Activated CD4-positive, alpha-beta memory T cell treated with anti-CD3 and anti-CD28 coated beads for 36 hours (primary cell): ENCODE results near the gene ZNF492. TPM values are rescaled to one million over a fixed set of nuclear protein-coding genes. Genes with fewer than 3 reads are reported as not detected.
"Not testable (repeated sequence)": the region's sequence is repeated elsewhere in the genome, so short reads cannot be mapped to it uniquely, and the experiment has no call there.

Experiments
- CTCF ChIA-PET: fragments of 350-600 bp; sonication (Branson Sonifier 250); formaldehyde crosslinking; loops from one replicate; lab custom pipeline; 2021; ENCODE audit warnings: antibody characterized with exemption, inconsistent platforms; lab: Charles Lee
- POLR2A ChIA-PET: fragments of 350-600 bp; sonication (Branson Sonifier 250); formaldehyde crosslinking; loops from one replicate; lab custom pipeline; 2021; ENCODE audit warnings: antibody characterized with exemption; lab: Charles Lee
- DNase-seq: peaks from one replicate; pipeline ENCODE4 v3.0.0-alpha.2; 2020
- H3K27ac Mint-ChIP-seq: one replicate; pipeline ENCODE4 v1.8.0; 2021; ENCODE audit warnings: mixed read lengths
- H3K27me3 Mint-ChIP-seq: one replicate; pipeline ENCODE4 v1.8.0; 2021; ENCODE audit warnings: mixed read lengths
- H3K36me3 Mint-ChIP-seq: one replicate; pipeline ENCODE4 v1.8.0; 2021; ENCODE audit warnings: mixed read lengths
- H3K4me1 Mint-ChIP-seq: one replicate; pipeline ENCODE4 v1.8.0; 2021; ENCODE audit warnings: low read depth, mixed read lengths
- H3K4me3 Mint-ChIP-seq: one replicate; pipeline ENCODE4 v1.8.0; 2021; ENCODE audit warnings: mild to moderate bottlenecking, mixed read lengths
- H3K9me3 Mint-ChIP-seq: one replicate; pipeline ENCODE4 v1.8.0; 2021; ENCODE audit warnings: mixed read lengths
- intact Hi-C: fragments of 100-400 bp; cut with micrococcal nuclease; formaldehyde crosslinking; loops from one replicate; pipeline ENCODE4 v1.15.1; 2023
- total RNA-seq, 2 experiments: library from RNA; stranded (reverse); gene quantifications; one replicate each; pipeline ENCODE4 v1.2.3, GENCODE V29; 2021

The ZNF492 gene
- total RNA-seq, 2 experiments from 2014 or later = 1.6 to 1.9 TPM

GRCh38 chr19:22606954-22607652 lies 27.0 kb upstream of the ZNF492 start:
- intact Hi-C loops = no loop called here
- no peak overlapping the region for H3K27ac Mint-ChIP-seq
- H3K36me3 Mint-ChIP-seq = no peaks in the 10 kb centered on the region
- DNase-seq = no peak
- no peaks in the 10 kb centered on the region for H3K27me3 Mint-ChIP-seq
- no peak overlapping the region for H3K4me3 Mint-ChIP-seq
- peaks cover 3% of the 10 kb centered on the region for H3K9me3 Mint-ChIP-seq
- ChIA-PET POLR2A (no interaction called here), CTCF (no interaction called here)
- H3K4me1 Mint-ChIP-seq = no peaks in the 10 kb centered on the region

DNA sequence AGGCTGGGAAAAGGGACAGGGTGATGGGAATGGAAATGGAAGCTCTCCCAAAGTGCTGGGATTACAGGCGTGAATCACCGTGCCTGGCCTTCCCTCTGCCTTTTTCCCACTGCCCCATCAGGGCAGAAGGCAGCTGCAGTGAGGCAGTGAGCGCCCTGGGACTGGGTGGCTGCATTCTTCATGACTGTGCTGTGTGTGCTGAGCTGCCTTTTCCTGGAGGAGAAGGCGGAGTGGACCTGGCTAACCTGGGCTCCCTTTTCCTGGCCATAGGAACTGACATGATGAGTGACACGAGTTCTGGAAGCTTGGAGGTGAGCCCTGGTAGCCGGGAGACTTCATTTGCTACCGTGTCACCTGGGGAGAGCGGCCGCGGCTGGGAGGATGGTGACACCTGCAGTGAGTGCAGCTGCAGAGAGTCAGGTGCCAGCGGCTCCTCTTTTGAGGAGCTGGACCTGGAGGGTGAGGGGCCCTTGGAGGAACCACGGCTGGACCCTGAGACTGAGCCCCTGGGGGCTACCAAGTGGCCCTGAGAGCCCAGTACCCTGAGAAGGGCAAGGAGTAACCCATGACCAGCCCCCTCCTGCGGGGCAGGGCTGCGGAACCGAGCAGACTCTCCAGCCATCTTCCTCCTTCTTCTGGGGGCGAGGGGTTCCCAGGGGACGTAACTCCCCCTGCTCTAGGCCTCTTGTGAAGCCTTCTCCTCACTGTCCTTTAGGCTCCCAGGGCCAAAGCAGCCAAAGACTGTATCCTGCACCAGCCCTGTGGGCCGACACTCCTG lies 26.3 kb upstream of the ZNF492 start:
- Mint-ChIP-seq H3K27me3 (no peaks in the 10 kb centered on the region), H3K9me3 (peaks cover 3% of the 10 kb centered on the region), H3K4me1 (no peaks in the 10 kb centered on the region), H3K4me3 (no peak overlapping the region), H3K36me3 (no peaks in the 10 kb centered on the region), H3K27ac (no peak overlapping the region)
- DNase-seq = no peak
- intact Hi-C loops = no loop called here
- ChIA-PET CTCF (no interaction called here), POLR2A (no interaction called here)

DNA sequence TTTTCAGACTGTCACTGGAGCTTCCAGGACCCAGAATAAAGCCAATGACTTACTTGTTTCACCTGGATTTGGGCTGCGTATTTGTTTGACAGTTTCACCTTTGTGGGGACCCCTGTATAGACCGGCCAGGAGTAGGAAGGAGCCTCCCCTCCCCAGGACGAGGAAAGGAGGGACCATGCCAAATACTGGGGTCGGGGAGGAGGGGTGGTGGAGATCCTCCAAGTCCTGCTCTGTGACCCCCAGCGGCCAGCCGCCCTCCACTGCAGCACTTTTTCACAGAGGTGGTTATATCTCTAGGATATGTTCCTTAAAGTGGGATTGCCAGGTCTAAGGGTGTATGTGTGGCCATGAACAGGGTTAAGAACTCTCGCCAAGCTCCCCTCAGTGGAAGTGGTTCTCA lies 25.7 kb upstream of the ZNF492 start:
- Mint-ChIP-seq H3K36me3 (no peaks in the 10 kb centered on the region), H3K4me3 (no peak overlapping the region), H3K9me3 (peaks cover 3% of the 10 kb centered on the region), H3K27me3 (no peaks in the 10 kb centered on the region), H3K27ac (no peak overlapping the region), H3K4me1 (no peaks in the 10 kb centered on the region)
- intact Hi-C loops = no loop called here
- no peak for DNase-seq
- CTCF ChIA-PET = no interaction called here
- POLR2A ChIA-PET = no interaction called here

GRCh38 chr19:22609630-22610029 lies 24.5 kb upstream of the ZNF492 start:
- no peak overlapping the region for H3K27ac Mint-ChIP-seq
- ChIA-PET CTCF (no interaction called here), POLR2A (no interaction called here)
- peaks cover 3% of the 10 kb centered on the region for H3K9me3 Mint-ChIP-seq
- DNase-seq = no peak
- H3K36me3 Mint-ChIP-seq = no peaks in the 10 kb centered on the region
- H3K4me1 Mint-ChIP-seq = no peaks in the 10 kb centered on the region
- intact Hi-C loops = no loop called here
- no peaks in the 10 kb centered on the region for H3K27me3 Mint-ChIP-seq
- H3K4me3 Mint-ChIP-seq = no peak overlapping the region

DNA sequence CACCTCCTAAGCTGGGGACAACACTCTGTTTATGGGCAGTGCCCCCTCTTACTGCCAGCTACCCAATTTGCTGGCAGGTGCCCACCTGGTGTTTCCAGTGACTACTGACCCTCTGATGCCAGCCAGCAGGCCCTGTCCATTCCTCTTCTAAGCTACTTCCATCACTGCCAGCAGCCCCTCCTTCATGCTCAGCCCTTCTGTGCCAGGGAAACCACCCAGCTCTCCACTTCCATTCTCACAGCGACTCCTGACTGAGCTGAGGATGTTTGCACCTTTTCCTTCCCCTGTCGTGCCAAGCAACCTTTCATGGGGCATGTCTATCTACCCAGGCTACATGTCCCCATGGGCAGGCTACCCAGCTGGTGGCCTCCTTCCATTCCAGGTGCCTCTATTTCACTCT lies 24.0 kb upstream of the ZNF492 start:
- DNase-seq = no peak
- intact Hi-C loops = no loop called here
- Mint-ChIP-seq H3K27ac (no peak overlapping the region), H3K4me1 (no peaks in the 10 kb centered on the region), H3K27me3 (no peaks in the 10 kb centered on the region), H3K4me3 (no peak overlapping the region), H3K9me3 (peaks cover 3% of the 10 kb centered on the region), H3K36me3 (no peaks in the 10 kb centered on the region)
- ChIA-PET CTCF (no interaction called here), POLR2A (no interaction called here)

DNA sequence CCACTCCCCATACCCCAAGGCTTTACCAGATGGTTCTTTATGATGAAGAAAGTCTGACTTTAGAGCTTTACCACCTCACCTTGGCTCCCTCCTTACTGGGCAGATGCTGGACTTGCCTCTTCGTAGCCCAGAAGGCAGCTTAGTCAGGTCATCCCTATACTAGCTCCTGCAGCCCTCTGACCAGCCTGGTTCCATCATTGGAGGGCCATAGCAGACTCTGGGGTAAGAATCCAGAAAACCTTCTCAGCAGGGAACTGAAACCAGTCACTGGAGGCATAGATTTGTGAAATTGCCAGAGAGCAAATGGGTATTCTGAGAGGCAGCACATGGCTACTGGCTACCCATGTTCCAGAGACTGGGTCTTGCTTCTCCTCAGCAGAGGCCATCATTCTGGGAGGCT lies 21.8 kb upstream of the ZNF492 start:
- no peak overlapping the region for H3K27ac Mint-ChIP-seq
- CTCF ChIA-PET = no interaction called here

GRCh38 chr19:22616659-22617058 lies 17.5 kb upstream of the ZNF492 start:
- Mint-ChIP-seq H3K27me3 (peaks cover 6% of the 10 kb centered on the region), H3K36me3 (peaks cover 2% of the 10 kb centered on the region), H3K4me3 (no peak overlapping the region), H3K4me1 (no peaks in the 10 kb centered on the region), H3K27ac (no peak overlapping the region), H3K9me3 (peaks cover 6% of the 10 kb centered on the region)
- no peak for DNase-seq
- intact Hi-C loops = no loop called here
- ChIA-PET CTCF (no interaction called here), POLR2A (no interaction called here)

More for the DNA sequence above, 21.8 kb upstream of the ZNF492 start:
- Mint-ChIP-seq H3K36me3 (peaks cover 2% of the 10 kb centered on the region), H3K9me3 (peaks cover 7% of the 10 kb centered on the region), H3K27me3 (peaks cover 3% of the 10 kb centered on the region), H3K4me3 (no peak overlapping the region), H3K4me1 (no peaks in the 10 kb centered on the region)
- no peak for DNase-seq
- POLR2A ChIA-PET = no interaction called here
- intact Hi-C loops = no loop called here

DNA sequence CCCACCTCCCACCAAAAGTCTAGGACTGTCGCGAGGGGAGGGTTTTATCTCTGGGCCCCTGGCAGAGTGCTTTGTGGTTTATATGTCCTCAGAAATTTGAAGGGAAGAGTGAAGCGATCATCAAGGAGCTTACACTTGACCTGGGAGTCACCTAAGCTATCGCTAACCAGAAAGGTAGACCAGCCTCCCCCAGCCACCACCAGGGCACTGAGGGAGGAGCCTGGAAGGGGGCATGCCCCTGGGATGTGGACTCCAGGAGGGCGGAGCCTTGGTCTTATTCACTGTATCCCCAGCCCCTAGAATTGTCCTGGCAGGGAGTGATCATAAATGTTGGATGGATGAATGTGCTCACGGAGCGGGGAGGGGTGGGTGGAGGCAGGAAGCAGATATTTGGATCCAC lies 16.9 kb upstream of the ZNF492 start:
- H3K27ac Mint-ChIP-seq, H3K4me1 Mint-ChIP-seq, H3K9me3 Mint-ChIP-seq, intact Hi-C loops, H3K27me3 Mint-ChIP-seq, CTCF ChIA-PET, POLR2A ChIA-PET, DNase-seq, H3K36me3 Mint-ChIP-seq, H3K4me3 Mint-ChIP-seq: not testable (repeated sequence)

DNA sequence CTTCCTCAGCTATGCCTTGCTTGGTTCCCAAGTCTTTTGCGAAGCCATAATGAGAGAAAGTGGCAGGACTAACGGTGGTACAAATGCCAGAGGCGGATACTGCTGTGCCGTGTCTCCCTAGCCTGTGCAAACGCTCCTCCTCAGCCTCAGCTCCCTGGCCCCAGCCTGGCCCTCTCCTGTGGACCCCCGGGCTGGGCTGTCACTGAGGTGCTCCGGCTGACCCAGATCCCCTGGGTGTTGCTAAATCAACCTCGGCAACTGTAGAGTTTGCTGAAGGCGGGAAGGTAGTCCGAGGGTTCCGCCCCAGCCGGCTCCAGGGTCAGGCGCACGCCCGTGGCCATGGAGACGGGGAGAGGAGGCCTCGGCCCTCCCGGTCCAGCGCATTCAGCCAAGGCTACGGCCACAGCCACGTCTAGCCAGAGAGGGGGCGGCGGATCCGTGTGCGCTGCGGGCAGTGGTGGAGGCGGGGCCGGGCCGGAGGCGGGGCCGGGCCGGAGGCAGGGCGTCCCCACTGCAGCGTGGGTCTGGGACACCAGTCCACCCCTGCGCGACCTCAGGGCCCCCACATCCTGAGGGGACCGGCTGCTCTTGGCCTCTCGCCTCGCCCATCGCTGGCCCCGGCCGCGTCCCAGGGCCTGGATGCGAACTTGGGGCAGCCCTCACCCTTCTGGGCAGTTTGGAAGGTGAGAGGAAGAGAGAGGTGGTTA lies 16.4 kb upstream of the ZNF492 start:
- H3K27me3 Mint-ChIP-seq = peaks cover 8% of the 10 kb centered on the region
- H3K4me3 Mint-ChIP-seq = no peak overlapping the region
- no peaks in the 10 kb centered on the region for H3K4me1 Mint-ChIP-seq
- H3K9me3 Mint-ChIP-seq = peaks cover 7% of the 10 kb centered on the region
- intact Hi-C loops = no loop called here
- no peak for DNase-seq
- ChIA-PET POLR2A (no interaction called here), CTCF (no interaction called here)
- H3K27ac Mint-ChIP-seq = no peak overlapping the region
- peaks cover 2% of the 10 kb centered on the region for H3K36me3 Mint-ChIP-seq

DNA sequence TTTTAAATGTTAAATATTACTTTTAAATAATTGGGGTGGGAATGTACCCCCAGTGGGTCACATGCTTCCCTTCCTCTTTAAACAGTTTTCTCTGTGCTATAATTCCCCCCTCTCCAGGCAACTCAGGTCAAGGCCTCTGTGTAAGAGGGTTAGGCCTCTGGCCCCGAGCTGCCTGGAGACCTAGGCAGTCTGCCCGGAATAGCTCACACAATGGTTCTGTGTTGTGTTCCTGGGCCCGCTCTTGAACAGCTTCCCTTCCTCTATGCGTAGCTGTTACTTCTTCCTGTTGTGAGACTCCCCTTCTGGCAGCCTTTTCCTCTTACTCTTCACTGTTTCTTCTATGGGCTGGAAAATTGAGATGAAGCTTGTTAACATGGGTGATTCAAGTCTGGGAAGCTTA lies 14.8 kb upstream of the ZNF492 start:
- CTCF ChIA-PET = interaction anchor here (0.7 kb wide), 1 partner anchor 14 kb away, joined by 3 read pairs; no protein-coding TSS in a partner anchor
- intact Hi-C loops = no loop called here
- Mint-ChIP-seq H3K4me1 (no peaks in the 10 kb centered on the region), H3K27me3 (peaks cover 10% of the 10 kb centered on the region), H3K4me3 (no peak overlapping the region), H3K36me3 (peaks cover 2% of the 10 kb centered on the region), H3K27ac (no peak overlapping the region), H3K9me3 (peaks cover 7% of the 10 kb centered on the region)
- POLR2A ChIA-PET = no interaction called here
- no peak for DNase-seq

- no peak for DNase-seq
- intact Hi-C loops = no loop called here
- H3K36me3 Mint-ChIP-seq = peaks cover 2% of the 10 kb centered on the region
- H3K4me1 Mint-ChIP-seq = no peaks in the 10 kb centered on the region
- ChIA-PET POLR2A (no interaction called here), CTCF (no interaction called here)
- H3K27me3 Mint-ChIP-seq = peaks cover 10% of the 10 kb centered on the region
- H3K4me3 Mint-ChIP-seq = no peak overlapping the region
- H3K9me3 Mint-ChIP-seq = peaks cover 7% of the 10 kb centered on the region
- no peak overlapping the region for H3K27ac Mint-ChIP-seq
Measured at GRCh38 chr19:22619932-22620331, 14.2 kb upstream of the ZNF492 start.

DNA sequence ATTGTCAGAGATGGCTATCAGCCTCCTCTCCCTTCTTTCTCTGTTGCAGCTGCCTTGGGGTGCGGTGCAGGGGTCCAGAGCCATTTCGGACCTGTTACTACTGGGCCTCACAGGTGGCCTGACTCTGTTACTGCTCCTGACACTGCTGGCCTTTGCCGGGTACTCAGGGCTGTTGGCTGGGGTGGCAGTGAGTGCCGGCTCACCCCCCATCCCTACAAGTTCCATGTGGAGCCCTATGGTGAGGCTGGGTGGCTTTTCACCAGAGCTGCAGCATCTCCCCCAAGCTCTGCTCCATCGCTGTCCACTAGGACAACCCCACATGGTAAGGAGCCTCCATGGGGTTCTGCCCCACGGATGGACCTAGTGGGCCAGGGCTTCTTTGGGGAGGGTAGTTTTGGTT lies 13.7 kb upstream of the ZNF492 start:
- Mint-ChIP-seq H3K4me3 (no peak overlapping the region), H3K9me3 (peaks cover 7% of the 10 kb centered on the region), H3K27me3 (peaks cover 10% of the 10 kb centered on the region), H3K4me1 (no peaks in the 10 kb centered on the region), H3K36me3 (peaks cover 2% of the 10 kb centered on the region), H3K27ac (no peak overlapping the region)
- intact Hi-C loops = no loop called here
- ChIA-PET POLR2A (no interaction called here), CTCF (no interaction called here)
- DNase-seq = no peak
